AML-193 (cell line): ENCODE measurements around the gene ABLIM2.

Experiments
- DNase-seq, 2 experiments: peaks; one replicate each; lab custom pipeline; 2025; lab: John Stamatoyannopoulos, UW

Gene ABLIM2

DNA sequence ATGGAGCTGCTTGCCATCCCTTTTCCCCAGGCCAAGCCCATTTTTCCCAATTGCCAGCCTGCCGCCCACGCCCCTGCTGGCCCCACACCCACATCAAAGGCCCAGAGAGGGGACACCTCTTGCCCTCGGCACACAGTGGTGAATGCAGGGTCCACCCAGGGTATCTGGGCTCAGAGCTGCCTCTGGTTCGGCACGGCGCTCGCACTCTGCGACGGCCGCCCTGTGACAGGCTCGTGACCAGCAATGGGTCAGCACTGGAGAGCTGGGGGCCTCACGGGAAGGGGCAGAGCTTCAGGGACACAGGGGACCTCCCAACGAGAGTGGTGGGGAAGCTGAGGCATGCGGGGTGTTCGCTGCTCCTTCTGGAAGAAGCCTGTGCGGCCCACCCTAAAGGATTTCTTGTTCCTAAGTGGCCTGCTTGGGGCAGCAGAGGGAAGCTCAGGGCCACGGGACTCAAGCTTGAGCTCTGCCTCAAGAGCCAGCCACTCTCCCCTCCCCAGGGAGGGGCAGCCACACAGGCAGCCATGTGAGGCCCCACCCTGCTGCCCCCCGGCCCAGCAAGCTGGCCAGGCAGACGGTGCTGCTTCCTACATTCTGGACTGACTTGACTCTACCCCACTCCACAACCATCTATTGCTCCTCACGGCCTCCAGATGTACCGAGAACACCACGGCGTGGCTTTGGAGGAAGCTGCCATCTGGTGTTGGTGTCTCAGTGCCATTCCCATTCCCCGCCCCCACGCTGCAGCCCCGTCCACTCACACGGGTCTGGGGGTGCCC lies 73.7 kb downstream of the ABLIM2 start:
- no peak for DNase-seq

DNA sequence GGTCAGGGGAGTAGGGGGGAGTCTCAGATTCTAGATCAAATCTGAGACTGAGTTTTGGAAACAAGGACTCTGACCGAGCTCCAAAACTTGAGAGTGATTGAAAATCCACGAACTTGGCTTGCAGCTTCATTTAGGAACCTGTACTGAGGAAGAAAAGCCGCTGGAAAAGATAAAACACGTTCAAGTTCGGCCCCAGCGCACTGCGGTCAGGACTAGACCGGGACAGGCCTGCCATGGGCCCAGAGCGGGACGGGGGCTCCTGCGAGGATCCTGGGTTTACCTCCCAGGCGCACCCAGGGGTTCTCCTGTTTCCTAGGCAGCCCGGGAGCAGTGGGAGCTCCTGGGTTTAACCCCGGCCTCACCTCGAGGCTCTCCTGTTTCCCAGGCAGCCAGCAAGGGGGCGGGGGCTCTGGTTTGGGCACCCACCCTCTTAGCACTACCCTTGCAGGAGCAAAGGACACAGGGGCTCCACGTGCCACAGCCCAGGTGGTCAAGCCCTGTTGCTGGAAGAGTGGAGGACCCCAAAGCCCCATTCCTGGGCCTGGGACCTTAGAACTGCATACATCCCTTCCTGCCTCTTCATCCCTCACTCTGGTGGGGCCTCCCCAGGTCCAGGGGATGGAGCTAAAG lies 74.5 kb downstream of the ABLIM2 start:
- DNase-seq = no peak

DNA sequence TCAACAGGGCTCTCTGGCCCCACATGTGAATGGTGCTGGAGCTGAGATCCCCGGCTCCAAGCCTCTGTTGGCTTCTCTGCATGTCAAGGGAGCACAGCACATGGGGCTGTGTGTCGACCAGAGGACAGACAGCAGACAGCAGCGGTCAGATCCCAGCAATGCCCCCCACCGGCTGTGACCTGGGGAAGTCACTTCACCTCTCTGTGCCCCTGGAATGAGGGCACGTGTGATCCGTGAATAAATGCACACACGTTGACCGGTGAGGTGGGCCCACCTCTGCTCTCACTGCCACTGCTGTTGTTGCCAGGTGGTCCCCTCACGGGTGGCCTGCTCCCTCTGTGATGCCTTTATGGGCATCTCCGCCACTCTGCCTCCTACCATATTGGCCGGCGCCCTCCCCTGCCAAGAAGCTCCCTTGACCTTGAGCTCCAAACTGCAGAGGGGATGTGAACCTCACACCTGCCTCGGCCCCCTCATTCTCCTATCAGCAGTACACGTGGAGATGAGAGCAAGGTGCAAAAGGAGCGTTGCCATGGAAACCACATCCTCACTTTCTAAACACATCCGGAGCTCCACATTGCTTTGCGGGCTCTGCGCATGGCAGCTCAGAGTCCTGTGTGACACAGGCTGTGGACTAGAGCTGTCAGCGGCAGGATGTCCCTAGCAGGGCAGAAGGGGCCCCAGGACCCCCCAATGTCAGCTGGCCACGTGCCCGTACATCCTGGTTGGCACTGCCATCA lies 75.4 kb downstream of the ABLIM2 start:
- DNase-seq = no peak

DNA sequence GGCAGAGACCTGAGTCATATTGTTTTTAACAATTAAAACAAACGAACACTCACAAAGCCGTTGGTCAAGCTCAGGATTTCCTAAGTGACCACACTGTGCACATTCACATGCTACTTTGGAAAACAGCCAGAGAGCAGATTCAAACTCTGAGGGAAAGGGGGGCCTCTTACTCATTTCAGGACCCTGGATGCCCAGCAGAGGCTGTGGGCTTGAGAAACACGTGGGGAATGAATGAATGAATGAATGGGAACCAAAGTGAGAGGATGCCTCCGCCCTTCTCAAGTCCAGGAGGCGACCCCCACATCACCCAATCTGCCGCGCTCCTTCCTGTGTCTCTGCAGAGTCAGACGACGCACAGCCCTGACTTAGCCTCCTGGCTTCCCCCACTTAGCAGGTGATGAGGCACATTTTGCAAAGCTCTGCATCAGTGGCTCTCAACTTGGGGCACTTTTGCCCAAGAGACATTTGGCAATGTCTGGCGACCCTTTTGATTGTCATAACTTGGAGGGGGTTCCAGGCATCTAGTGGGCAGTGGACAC lies 76.0 kb downstream of the ABLIM2 start:
- no peak for DNase-seq

DNA sequence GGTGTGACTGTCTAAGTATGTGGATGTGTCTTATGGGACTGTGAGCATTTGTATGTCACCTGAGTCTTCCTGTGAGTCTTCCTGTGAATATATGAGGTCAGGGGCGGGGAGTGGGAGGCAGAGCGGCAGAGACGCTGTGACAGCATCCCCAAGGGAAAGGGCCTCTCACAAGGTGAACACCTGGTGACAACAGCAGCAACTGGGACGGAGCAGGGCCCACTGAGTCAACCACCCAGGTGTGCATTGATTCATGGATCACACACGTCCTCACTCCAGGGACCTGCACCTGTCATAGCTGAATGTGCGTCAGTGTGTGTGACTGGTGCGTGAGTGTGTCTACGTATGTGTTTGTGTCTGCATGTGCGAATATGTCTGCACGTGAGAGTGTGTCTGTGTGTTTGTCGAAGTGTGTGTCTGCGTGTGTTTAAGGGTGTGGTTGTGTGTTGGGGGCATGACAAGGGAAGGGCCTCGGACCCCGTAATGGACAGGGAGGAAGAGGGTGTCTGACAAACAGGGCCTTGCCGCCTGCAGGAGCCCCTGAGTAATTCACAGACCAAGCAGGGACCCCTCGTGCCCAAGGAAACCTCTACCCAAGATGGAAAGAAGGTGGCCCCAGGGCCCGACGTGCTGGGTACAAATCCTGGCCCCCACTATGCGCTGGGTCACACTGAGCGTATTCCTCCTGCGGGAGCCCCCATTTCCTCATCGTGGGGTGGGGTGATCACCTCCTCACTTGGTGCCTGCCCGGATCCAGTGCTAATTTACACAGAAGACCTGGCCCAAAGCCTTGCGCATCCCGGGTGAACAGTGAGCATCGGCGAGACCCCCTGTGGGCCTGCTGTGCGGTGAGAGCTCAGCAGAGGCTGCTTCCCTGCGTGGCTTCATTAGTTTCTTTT lies 76.7 kb downstream of the ABLIM2 start:
- no peak for DNase-seq

DNA sequence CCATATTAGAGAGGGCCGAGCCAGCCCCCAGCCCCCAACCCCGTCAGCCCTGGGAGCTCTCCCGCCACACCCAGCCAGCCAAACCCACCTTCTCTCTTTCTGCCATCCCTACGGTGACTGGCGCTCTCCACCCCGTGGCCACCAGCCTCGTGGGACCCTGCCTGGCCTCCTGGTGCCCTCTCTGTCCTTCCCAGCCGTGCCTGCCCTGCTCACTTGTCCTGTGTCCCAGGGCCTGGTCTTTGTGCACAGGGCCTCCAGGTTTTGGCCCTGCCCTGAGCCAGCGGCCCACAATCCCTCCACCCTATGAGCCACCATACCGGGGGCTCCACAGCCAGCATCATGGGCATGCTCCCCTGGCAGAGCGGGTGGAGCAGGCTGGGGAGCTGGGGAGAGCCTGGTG lies 77.4 kb downstream of the ABLIM2 start:
- no peak for DNase-seq

DNA sequence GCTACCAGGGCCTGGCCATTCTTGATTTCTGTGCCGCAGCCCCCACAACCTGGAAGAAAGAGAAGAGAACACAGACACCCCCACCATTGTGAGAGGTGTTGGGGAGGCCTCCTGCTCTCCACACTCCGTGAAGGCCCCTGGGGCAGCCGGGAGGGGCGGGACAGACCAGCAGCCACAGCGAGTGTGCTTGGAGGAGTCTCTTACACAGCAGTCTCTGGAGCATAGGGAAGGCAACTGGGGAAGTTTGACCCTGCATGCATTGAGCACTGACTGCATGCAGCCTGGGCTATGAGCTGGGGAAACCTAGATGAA lies 77.9 kb downstream of the ABLIM2 start:
- no peak for DNase-seq

DNA sequence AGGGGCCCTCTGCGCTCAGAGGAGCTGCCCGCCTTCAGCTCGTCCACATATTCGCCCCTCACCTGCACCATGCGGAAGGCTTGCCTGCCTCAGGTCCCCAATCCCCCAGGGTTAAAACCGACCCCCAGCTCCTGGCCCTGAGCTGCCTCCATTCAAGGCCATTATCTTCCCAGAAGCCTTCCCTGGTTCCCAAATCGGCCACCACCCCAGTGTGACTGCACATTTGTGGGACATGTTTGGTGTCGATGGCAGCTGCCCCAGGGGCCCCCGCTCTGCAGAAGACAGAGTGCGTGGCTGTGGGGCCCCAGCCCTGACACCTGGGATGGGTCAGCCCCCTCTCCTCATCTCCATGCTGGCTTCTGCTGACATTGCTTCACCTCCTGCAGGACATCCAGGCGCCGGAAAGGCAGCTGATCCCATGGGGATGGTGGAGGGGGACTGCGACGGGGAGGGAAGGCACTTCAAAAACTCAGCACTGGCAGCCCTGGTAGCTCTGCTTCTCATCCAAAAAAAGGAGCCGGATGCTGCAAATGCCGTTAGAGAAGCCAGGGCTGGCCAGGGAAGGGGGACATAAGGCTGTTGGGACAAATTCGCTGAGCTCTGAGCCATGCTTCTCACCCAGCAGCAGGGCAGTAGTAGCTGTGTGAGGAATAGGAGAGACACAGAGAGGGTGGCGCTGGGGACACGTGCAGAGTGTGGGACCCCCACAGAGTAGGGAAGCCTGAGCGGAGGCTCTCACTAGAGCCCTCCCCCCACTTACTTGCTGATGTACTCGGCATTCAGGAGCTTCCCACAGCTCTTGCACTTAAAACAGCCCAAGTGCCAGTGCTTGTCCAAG lies 78.5 kb downstream of the ABLIM2 start:
- DNase-seq = no peak

DNA sequence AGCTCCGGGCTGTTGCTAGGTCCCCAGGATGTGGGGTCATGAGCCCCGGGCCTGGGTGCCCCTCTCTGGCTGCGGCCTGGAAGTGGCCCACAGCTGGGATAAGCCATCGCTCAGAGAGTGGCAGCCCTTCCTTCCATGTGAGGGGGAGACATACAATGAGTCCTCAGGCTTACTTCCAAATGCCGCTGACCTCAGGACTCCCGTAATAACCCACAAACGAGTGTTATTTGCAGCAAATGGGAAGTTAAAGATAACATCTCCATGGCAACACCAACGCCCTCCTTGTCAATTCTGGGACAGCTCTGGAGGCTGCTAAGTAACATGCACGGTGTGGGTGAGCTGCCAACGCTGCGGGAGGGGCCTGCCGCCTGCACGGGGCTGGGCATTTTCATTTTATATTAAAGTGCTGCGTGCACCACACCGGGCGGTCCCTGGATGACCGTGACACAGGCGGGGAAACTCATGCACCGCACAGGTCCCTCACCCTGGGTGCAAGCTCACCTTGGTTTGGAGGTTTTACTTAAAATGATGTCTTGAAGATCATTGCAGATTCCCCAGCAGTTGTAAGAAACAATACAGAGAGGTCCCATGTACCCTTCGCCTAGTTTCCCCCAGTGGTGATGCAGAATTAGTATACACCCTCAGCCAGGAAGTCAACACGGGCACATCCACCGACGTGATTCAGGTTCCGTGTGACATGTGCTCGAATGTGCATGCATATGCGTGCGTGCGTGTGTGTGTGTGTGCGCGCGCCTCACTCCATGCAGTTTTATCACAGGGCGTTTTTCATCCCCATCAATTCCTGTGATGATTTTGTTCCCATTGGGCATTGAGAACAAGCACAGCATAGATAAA lies 79.4 kb downstream of the ABLIM2 start:
- DNase-seq = peak; percentile 64 to 71

DNA sequence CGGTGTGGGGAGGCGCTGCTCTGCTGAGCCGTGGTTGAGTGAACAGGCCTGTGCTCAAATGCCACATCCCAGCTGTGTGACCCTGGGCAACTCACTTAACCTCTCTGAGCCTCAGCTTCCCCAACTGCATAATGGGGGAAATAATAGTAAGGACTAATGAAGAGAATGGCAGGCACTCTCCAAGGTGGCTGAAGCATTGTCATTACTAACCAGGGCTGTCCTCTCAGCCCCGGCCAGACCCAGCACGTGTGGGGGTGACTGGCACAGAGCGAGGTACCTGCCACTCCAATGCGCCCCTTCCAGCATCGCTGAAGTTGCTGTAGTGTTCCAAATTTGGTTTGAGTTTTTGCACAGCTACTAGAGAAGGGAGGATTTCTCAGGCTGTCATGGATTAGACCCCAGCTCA lies 80.0 kb downstream of the ABLIM2 start:
- no peak for DNase-seq

DNA sequence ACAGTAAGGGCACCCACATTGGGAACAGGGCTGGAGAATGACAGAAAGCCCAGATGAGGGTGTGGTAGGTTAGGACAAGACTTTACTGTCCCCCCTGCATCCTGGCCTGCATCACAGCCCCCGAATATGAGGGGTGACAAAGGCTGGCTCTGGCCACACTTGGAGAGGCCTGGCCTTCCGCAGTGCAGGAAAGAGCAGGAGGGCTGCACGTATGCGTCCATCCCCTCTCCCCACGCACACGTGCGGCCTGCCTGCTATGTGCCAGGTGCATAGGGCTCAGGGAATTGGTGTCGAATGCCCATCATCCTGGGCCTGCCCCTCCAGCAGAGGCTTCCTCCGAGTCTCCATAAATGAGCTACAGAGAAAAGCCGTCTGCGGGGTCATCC lies 80.5 kb downstream of the ABLIM2 start:
- DNase-seq = no peak

DNA sequence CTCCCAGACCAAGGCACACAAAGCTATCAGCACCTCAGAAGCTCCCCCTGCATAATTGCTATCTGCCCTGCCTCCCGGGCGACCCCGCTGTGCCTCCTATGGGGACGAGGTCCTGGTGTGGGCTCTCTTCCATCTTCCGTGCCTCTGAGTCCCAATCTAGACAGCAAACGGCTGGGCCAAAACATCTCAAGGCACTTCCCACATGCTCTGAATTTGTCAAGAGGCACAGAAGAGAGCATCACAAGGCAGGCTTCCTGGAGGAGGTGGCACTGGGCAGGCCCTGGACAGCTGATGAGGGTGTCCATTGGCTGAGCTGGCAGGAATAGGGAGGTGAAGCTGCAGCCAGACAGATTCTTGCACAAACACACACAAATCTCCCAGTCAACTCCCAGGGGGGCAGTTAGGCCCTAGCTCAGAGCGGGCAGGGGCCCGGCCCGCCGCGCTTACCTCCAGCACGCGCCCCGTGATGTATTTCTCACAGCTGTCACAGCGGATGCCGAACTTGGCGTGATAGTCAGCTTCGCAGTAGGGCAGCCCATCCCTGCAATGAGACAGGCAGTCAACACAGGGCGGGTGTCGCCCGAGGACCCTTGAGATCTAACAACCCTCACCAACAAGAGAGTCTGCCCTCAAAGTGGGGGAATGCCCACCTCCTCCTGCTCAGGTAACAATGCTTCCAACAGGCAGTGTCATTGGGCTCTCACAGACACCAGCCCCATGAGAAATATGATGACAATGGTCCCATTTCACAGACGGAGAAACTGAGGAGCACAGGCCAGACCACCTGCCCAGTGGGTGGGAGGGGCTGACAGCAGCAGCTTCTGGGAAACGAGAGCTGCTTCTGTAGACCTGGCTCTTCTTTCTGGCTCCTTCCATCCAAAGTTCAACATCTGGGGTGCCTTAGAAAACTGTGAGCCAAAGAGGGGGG lies 81.2 kb downstream of the ABLIM2 start:
- no peak for DNase-seq

DNA sequence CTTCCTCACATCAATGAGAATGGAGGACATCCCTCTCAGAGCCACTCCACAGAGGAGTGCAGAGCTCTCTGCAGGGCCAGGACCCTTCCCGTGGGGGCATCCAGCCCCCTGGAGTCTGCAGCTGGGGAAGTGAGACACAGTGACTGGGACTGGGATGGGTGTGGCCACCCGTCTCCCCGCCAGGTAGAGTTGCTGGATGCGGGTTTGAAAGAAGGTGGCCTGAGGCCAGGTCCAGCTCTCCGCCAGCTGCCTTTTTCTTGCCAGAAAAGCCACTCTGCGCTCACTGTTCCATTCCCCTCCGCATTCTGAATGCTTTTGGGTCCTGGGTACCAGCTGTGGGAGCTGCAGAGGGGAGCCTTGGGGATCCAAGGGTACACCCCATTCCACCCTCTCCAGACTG lies 82.6 kb downstream of the ABLIM2 start:
- no peak for DNase-seq

DNA sequence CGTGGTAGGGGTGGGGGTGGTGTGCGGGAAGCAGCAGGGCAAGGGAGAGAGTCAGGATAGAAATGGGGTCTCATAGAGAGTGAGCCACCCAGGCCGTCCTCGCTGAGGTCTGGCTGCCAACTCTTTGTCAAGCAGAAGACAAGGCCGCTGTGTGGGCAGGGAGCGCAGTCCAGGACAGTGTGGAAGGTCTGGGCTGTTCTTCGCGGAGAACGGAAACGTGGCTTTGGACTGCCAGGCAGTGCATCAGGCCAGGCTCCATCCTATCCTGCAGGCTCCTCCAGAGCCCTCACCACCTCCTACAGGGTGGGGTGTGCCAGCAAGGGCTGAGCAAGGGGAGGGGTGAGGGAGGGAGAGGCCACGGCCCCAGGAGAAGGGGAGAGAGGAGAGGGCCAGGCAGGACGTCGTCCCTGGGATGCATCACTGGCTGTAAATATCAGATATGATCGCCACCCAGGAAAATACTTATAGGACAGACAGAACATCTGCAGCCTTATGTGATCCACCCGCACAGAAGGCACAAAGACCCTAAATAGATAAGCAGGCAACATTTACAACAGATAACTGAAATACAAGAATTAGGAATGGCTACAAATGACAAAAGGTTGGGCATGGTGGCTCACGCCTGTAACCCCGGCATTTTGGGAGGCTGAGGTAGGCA lies 85.3 kb downstream of the ABLIM2 start:
- no peak for DNase-seq

DNA sequence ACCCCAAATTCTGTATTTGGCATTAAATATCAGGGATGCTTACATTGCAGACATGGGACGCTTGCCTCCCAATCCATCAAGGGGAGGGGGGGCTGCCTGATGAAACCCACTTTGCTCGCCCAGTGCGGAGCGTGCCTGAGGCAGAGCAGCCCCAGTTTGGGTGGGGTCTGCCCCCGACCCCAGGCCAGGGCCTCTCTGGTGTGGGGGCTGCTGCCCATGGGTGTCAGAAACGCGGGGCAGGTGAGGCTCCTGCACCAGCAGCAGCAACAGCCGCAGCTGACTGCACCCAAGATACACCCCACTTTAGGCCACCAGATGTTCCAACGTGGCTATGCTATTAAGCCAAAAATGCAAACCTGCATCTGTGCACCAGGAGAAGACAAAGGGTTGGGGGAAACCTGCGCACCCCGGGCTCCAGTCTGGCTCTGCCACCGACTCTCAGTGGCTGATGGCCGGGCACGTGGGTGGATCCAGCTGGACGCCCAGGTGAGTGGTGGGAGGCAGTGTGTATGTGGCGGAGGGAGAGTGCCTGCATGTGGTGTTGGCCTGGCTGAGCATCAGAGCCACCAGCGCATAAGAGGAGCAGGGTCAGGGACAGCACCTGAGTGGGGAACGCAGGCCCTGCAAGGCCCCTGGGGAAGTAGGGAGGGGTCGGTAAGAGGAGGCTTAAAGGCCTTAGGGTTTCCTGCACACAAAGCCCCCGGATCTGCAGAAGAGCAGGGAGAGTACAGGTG lies 86.2 kb downstream of the ABLIM2 start:
- no peak for DNase-seq

DNA sequence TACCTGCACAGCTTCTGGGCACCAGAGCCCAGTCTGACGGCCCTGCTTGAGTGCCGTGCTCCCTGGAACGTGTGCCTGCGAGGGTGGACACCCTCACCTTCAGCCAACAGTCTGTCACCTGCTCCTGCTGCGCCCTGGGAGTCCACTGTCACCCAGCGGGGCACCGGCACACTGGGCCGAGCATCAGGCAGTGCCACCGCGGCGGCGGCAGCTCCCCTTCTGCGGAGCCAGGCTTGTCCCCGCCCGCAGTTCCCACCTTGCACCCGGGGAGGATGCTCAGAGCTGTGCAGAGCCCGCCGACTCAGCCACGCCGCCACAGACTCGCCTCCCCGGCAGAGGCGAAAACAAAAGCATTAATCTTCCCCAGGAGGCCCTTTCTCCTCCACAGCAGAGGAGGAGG lies 86.8 kb downstream of the ABLIM2 start:
- DNase-seq = no peak

DNA sequence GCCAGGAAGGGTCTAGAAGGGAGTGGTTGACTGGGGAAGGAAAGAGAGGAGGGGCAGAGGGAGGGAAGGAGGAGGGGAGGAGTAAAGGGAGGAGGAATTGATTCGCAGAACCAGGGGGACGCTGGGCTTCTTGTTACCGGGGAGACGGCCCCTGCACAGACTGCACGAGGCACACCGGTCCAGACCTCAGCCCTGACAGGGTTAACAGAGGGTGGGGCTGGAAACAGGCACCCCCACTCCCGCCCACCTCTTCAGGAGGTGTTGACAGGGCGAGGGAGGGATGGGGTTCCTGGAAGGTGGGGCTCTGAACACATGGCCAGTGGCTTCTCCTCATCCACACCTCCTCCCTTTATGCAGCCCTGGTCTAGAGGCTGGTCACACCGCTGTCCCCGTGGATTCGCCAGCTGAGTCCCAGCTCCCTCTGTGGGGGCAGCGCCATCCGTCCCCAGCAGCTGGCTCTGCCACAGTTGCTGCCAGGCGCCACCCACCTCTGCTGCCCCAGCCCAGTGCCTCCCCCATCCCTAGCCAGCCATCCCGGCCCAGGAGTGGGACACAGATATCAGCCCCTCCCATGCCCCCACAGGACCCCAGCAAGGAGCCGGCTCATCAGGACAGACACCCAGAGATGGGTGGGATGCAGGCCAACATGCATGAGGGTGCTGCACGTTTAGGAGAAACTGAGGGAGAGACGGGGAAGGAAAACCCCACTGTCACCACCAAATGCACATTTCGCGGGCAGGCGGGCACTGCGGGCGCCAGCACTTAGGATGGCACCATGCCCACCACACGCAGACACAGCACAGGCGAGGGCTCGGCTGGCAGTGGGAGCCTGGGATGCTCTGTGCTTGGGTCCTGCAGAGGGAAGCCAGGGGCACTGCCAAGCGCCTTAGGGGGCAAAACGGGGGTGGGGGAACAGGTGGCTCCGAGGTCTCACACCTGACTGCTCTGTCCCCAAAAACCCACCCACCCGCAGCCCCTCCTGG lies 87.6 kb downstream of the ABLIM2 start:
- no peak for DNase-seq
